Right cardiac atrium (tissue), 5 donors: ENCODE results near the gene BCLAF1. TPM values are rescaled to one million over a fixed set of nuclear protein-coding genes. Genes with fewer than 3 reads are reported as not detected.
A peak's percentile ranks its signal among the peaks of the same experiment; 100 is the strongest.

Experiments used
- ATAC-seq, 2 donors: fragments of 200-7000 bp; cut with Tn5 transposase; one replicate each; pipeline versions ENCODE4 v1.8.0 to v1.9.1; 2020; ENCODE audit warnings: moderate library complexity in 2 of 2, mild to moderate bottlenecking in 1 of 2
- DNase-seq, 3 donors: peaks; one replicate each; pipeline ENCODE4 v3.0.0-alpha.2; 2020
- H3K27ac ChIP-seq: one replicate; pipeline ENCODE4 v1.5.1; 2013; ENCODE audit warnings: mild to moderate bottlenecking, low read length, control low read depth, moderate library complexity
- H3K27me3 ChIP-seq: one replicate; pipeline ENCODE4 v1.6.1; 2013; ENCODE audit not compliant: control insufficient read depth, insufficient read depth
- H3K4me1 ChIP-seq: one replicate; pipeline ENCODE4 v1.6.1; 2013; ENCODE audit warnings: low read length; ENCODE audit not compliant: control insufficient read depth, insufficient read depth
- H3K4me3 ChIP-seq: one replicate; pipeline ENCODE4 v1.5.1; 2013; ENCODE audit warnings: low read length, control low read depth
- H3K9me3 ChIP-seq: one replicate; pipeline ENCODE4 v1.6.1; 2013; ENCODE audit warnings: low read length; ENCODE audit not compliant: control insufficient read depth
- WGBS: extraction: QIAGEN DNeasy Blood & Tissue Kit; methylation state at CpG from one replicate; pipeline ENCODE4 v1.1.7; 2013; 5-methylcytosine and 5-hydroxymethylcytosine counted together
- intact Hi-C, 4 donors: fragments of 100-400 bp; cut with DNase I; formaldehyde crosslinking; loops; one replicate each; pipeline versions ENCODE4 v1.11.0 to v1.14.0; 2022 to 2023
- polyA plus RNA-seq: library from polyadenylated mRNA; stranded (reverse); fragments of 200-250 nt; gene quantifications from one replicate; pipeline ENCODE4 v1.2.3, GENCODE V29; 2013
- total RNA-seq, 4 donors: library from RNA; stranded (reverse); fragmentation: NEBNext Ultra II Directional; extraction: Animal tissue kit (Norgen Biotek cat#: 25700); gene quantifications; one replicate each; pipeline ENCODE4 v1.2.1, GENCODE V29; 2021
- donor health status: healthy with polysubstance abuse.
- donor health status: DM: no; HTN: yes; CAD: no.
- donor health status: DM: no; HTN: no; CAD: no.
- donor health status: DM: no; HTN: yes; CAD: no; lungs with severe emphysema.
- donor health status: DM: yes; HTN: yes; CAD: no.

Gene BCLAF1
- total and polyA plus RNA-seq, 5 donors: 15.6 to 98.8 (median 69.6) TPM

DNA sequence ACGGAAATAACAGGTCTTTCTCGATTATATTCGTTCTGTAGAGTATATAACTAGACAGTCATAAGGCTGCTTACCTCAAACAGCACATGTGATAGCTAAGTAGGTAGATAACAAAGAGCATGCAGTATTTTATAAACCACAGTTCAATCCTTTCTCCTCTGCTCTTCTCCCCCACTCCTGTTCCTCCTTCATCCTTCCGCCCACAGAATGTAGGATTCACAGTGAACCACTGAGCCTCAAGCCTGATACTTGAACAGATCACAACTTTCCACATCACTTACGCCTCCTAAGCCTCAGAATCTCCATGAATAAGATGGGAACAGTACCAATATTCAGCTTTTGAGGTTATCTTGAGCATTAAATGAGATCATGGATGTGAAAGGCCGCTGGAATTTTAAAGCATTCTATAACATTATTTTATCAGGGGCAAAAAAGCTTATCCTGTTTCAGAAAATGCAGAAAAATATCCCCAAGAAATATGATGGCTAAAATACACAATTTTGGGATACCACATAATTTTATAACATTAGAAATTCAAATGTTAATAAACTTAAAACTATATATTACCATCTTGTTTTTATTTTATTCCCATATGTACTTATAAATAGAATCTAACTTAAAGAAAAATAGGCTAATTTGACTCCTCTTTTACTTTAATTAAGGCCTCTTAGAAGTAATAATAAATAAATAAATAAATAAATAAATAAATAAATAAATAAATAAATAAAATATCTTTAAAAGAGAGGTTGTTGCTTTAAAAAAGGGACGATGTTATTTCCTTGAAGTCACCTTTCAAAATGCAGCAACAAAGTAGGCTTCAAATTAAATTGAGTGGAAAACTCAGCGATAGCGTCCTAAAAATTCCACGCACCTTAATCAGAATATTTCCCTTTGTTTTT lies 72.9 kb downstream of the BCLAF1 start:
- H3K27ac ChIP-seq: no peak overlapping the region
- 83% methylated on average over 10 of the region's 10 CpGs for WGBS
- H3K27me3 ChIP-seq: no peaks in the 10 kb centered on the region
- no peaks in the 10 kb centered on the region for H3K4me1 ChIP-seq
- intact Hi-C loops: loop anchor here in 1 of 4 donors (10.0 kb wide), 1 partner anchor 192 kb away; no protein-coding TSS in a partner anchor
- no peak for DNase-seq
- no peak overlapping the region for H3K4me3 ChIP-seq
- no peaks in the 10 kb centered on the region for H3K9me3 ChIP-seq
- ATAC-seq: no peak

DNA sequence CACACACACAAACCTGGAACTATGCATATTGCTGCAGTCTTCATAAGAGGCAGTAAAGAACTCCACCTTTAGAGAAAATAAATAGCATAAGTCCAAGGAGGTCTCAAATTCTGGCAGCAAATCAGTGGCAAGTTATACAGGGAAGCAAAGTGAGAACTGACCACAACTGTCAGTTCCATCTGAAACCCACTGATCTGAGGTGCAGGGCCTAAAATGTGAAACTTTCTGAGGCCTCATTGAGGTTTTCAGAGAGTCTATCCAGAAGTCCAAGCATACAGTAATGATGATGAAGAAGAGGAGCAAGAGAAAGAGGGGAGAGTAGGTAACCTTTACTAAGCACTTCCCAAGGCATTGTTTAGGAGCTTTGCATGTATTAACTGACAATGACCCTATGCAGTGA lies 75.8 kb downstream of the BCLAF1 start:
- Histone ChIP-seq H3K9me3 (no peaks in the 10 kb centered on the region), H3K4me1 (no peaks in the 10 kb centered on the region), H3K27me3 (no peaks in the 10 kb centered on the region), H3K4me3 (no peak overlapping the region), H3K27ac (no peak overlapping the region)
- intact Hi-C loops: loop anchor here in 1 of 4 donors (10.0 kb wide), 1 partner anchor 189 kb away; no protein-coding TSS in a partner anchor
- DNase-seq: no peak
- ATAC-seq: no peak

DNA sequence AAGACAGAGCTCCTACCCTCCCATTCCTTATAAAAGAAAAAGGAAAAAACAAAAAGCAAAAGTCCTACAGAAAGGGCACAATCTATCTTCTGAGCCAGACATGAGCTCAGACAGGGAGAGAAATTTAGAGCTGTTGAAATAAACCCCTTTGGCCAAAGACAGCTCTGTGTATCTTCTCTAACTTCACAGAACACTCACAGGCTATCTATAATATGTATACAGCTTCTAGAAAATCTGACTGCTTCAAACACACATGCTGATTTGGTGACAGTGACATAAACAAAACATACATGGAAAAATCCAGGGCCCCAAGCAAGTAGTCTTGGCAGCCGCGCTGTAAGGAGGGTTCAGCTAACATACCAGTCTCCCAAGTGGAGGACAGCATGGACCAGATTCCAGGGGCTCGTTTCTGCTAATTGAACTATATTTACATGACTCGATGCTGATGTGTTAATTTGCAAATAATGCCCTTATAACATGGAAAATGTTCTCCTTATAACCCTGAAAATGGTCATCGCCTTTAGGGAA lies 76.6 kb downstream of the BCLAF1 start:
- intact Hi-C loops: loop anchor here in 1 of 4 donors (10.0 kb wide), 1 partner anchor 188 kb away; no protein-coding TSS in a partner anchor
- Histone ChIP-seq H3K27me3 (no peaks in the 10 kb centered on the region), H3K27ac (no peak overlapping the region), H3K4me3 (no peak overlapping the region), H3K9me3 (no peaks in the 10 kb centered on the region), H3K4me1 (no peaks in the 10 kb centered on the region)
- no peak for DNase-seq
- 60% methylated on average over 5 of the region's 5 CpGs for WGBS
- no peak for ATAC-seq

DNA sequence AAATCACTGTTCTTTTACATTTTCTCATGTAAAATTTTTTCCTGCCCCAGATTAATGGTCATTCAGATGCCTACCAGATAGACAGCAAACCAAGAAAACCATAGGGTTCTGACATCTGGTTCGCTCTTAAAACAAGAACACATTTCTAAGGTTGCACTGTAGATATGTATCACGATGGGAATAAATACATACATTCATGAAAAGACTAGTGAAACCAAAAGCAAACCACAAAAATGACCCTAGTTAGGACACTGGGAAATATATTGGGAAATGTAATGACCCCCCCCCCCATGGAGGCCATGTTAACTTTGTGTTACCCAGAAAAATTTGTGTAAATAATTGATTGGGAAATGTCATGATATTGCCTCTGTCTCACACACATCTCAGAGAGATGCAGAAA lies 77.0 kb downstream of the BCLAF1 start:
- intact Hi-C loops: loop anchor here in 1 of 4 donors (10.0 kb wide), 1 partner anchor 188 kb away; no protein-coding TSS in a partner anchor
- no peak overlapping the region for H3K4me3 ChIP-seq
- H3K27ac ChIP-seq: no peak overlapping the region
- no peaks in the 10 kb centered on the region for H3K9me3 ChIP-seq
- no peaks in the 10 kb centered on the region for H3K27me3 ChIP-seq
- 95% methylated on average over 2 of the region's 2 CpGs for WGBS
- no peak for DNase-seq
- H3K4me1 ChIP-seq: no peaks in the 10 kb centered on the region
- ATAC-seq: no peak

DNA sequence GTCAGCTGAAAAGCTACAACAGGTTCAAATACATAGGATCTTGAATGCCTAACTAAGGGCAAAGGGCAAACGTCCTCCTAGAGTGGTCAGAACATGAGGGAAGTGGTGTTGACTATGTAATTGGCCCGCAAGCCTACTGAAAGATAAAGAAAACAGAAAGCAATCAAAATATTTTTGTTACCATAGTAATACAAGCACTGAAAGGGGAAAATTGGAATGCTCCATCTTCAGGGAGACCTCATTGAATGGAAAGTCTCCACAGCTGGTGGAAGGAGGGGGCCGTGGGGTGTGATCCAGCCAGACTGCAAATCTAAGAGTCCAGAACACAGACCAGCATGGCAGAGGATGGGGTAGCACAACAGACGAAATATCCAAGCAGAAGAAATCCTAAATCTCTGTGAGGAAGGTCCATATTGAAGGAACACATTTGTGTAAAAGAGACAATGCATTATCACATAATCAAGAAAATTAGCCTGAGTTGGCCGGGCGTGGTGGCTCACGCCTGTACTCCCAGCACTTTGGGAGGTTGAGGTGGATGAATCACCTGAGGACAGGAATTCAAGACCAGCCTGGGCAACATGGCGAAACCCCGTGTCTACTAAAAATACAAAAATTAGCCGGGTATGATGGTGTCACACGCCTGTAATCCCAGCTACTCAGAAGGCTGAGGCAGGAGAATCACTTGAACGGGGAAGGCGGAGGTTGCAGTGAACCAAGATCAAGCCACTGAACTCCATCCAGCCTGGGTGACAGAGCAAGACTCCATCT lies 79.1 kb downstream of the BCLAF1 start:
- Histone ChIP-seq H3K27ac (no peak overlapping the region), H3K27me3 (no peaks in the 10 kb centered on the region), H3K9me3 (no peaks in the 10 kb centered on the region), H3K4me3 (no peak overlapping the region), H3K4me1 (no peaks in the 10 kb centered on the region)
- intact Hi-C loops: loop anchor here in 1 of 4 donors (10.0 kb wide), 1 partner anchor 186 kb away; no protein-coding TSS in a partner anchor
- peak; percentile 25 to 55 (median 54) for DNase-seq
- ATAC-seq: peak; percentile 75 to 77
- 82% methylated on average over 13 of the region's 13 CpGs for WGBS

DNA sequence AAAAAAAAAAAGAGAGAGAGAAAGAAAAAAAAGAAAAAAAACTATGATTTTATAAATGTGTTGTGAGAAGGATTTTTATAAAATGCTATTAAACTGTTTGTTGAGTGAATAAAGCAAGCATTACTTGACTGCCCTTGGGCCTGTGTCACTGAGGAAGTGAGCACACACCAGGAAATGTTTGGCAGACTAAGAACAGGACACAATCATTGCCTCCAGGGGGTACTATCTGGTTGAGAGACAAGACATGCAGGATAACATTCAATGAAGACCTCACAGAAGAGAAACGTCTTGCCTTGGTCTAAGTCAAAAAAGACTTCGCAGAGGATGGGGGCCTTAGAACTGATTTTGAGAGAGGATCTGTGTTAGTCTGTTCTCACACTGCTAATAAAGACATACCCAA lies 80.2 kb downstream of the BCLAF1 start:
- Histone ChIP-seq H3K9me3 (no peaks in the 10 kb centered on the region), H3K4me3 (no peak overlapping the region), H3K27ac (no peak overlapping the region), H3K27me3 (no peaks in the 10 kb centered on the region), H3K4me1 (no peaks in the 10 kb centered on the region)
- DNase-seq: no peak
- intact Hi-C loops: no loop called here
- WGBS: 85% methylated on average over 2 of the region's 2 CpGs
- no peak for ATAC-seq

DNA sequence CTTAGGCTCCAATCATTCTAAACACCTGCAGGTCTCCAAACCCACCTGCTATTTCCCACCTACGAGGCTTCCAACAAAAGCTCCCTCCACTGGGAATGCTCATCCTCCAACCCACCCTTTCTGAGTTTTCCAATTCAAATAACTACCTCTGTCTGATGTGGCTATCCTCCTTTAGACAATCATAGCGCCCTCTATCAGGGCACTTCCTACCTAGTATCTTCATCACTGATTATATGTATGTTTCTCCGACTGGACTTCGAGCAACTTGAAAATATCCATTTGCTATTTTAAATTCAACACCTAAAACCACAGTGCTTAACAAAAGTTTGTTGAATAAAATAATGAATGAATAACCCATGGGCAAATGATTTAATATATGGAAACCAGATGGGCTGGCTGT lies 80.9 kb downstream of the BCLAF1 start:
- intact Hi-C loops: no loop called here
- ATAC-seq (no peak), DNase-seq (no peak)
- Histone ChIP-seq H3K27me3 (no peaks in the 10 kb centered on the region), H3K4me1 (no peaks in the 10 kb centered on the region), H3K4me3 (no peak overlapping the region), H3K27ac (no peak overlapping the region), H3K9me3 (no peaks in the 10 kb centered on the region)
- whole genome bisulfite sequencing: 94% methylated on average over 4 of the region's 4 CpGs

Other genes with a start within 250 kb of the BCLAF1 start
- 1 to 10 TPM in 1 of 4 donors, under 1 TPM in 1, not detected in 2; 0.71 to 1.2 TPM for gene MTFR2, start 39.5 kb downstream of the BCLAF1 start, total RNA-seq
- gene MTFR2, start 39.5 kb downstream of the BCLAF1 start, polyA plus RNA-seq: 0.07 TPM